GM18868 (cell line): Measurements from ENCODE around the gene PLBD2.

Experiments used
- ATAC-seq: cut with Tn5 transposase; IDR thresholded peaks from one replicate; pipeline ENCODE4 v1.9.1; 2021; ENCODE audit warnings: mild to moderate bottlenecking, moderate library complexity; ENCODE audit not compliant: unreplicated experiment

Gene PLBD2

DNA sequence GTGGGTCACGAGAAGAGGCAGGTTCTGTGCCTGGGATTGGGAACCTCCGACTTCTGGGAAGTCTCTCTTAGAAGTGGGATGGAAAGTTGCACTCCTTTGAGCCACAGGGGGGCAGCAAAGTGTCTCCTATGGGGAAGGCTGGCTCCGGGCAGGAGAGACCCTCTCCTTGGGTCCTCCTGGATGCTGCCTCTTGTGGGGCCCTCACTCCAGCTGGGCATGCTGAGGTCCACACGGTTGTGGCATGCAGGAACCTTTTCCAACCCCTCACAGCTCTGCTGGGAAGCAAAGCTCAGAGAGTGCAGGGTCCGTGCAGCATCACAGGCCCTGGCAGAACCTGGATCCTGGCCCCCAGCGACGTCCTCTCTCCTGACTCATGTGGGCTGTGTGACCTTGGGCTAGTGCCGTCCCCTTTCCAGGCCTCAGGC lies 81.2 kb downstream of the PLBD2 start:
- no peak for ATAC-seq

DNA sequence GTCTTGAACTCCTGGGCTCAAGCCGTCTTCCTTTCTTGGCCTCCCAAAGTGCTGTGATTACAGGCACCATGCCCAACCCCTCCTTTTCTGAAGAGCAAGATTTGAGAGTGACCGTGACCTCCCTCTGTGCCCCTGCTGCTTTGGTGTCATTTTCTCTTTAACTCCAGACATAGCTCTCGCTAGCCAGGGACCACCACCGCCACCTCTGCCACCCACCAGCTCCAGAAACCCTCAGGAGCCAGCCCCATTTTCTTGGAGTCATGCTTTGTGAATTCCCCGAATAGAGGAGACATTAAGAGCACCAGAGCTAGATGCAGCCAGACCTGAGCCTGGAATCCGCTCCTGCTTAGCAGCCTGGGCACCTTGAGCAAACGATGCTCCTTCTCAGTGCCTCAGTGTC lies 81.9 kb downstream of the PLBD2 start:
- ATAC-seq = no peak
